HepG2 (cell line): Measurements from ENCODE around the gene BLVRA. TPM values are rescaled to one million over a fixed set of nuclear protein-coding genes. Genes with fewer than 3 reads are reported as not detected.

ENCODE experiments used
- ATAC-seq: fragments of 200-7000 bp; cut with Tn5 transposase; 3 replicates; pipeline ENCODE4 v1.9.1; 2020; ENCODE audit warnings: mild to moderate bottlenecking, moderate library complexity
- BruUV-seq: library from RNA; stranded (reverse); fragments of 400-500 nt; replicated peaks from 2 replicates; lab custom pipeline; 2021; lab: Mats Ljungman, UMichigan
- CTCF ChIA-PET: fragments of 300-600 bp; formaldehyde crosslinking; extraction: SDS; loops from one replicate; lab custom pipeline; 2021; ENCODE audit warnings: low total read pairs, inconsistent platforms, low intra/inter-chr PET ratio; lab: Yijun Ruan, JAX
- POLR2A ChIA-PET: fragments of 350-600 bp; sonication (Branson Sonifier 250); formaldehyde crosslinking; loops from one replicate; lab custom pipeline; 2020; ENCODE audit warnings: antibody characterized with exemption, inconsistent platforms; lab: Yijun Ruan, JAX
- DNase-seq: peaks from one replicate; pipeline ENCODE4 v3.0.0-alpha.2; 2015; ENCODE audit warnings: low spot score
- FAIRE-seq: peaks from 3 replicates; lab custom pipeline; 2011; peaks lifted over from hg19 to GRCh38; lab: Jason Lieb, UNC
- H2AFZ ChIP-seq: one replicate; pipeline ENCODE4 v1.6.1; 2011; ENCODE audit warnings: low read length, inconsistent platforms
- H3K27ac ChIP-seq: fragments of 300-600 bp; 3 replicates; pipeline ENCODE4 v1.8.0; 2011; ENCODE audit warnings: mixed run types, mild to moderate bottlenecking, mixed read lengths, low read length, inconsistent platforms; ENCODE audit not compliant: insufficient read depth; ENCODE audit errors: extremely low read length
- H3K27me3 ChIP-seq, 2 experiments: fragments of 200-600 bp in 1 of 2; 2 replicates in 1 of 2; 3 replicates in 1 of 2; pipeline versions ENCODE4 v1.6.0 to v1.8.0; 2011; ENCODE audit warnings: low read length in 2 of 2, mild to moderate bottlenecking in 2 of 2, moderate library complexity in 2 of 2, inconsistent platforms in 1 of 2; ENCODE audit not compliant: insufficient read depth in 2 of 2, control insufficient read depth in 1 of 2
- H3K36me3 ChIP-seq, 2 experiments: fragments of 200-600 bp in 1 of 2; replicated peaks in 1 of 2; 2 replicates in 1 of 2; 3 replicates in 1 of 2; pipeline versions ENCODE4 v1.5.1 to v1.8.0; 2011; ENCODE audit warnings: low read length in 2 of 2, inconsistent platforms in 1 of 2; ENCODE audit not compliant: insufficient read depth in 2 of 2, control insufficient read depth in 1 of 2
- H3K4me1 ChIP-seq: 2 replicates; pipeline ENCODE4 v1.5.1; 2012; ENCODE audit warnings: low read length, inconsistent platforms; ENCODE audit not compliant: insufficient read depth
- H3K4me2 ChIP-seq: 2 replicates; pipeline ENCODE4 v1.6.0; 2011; ENCODE audit warnings: low read depth, low read length, inconsistent platforms
- H3K4me3 ChIP-seq, 3 experiments: fragments of 200-600 bp in 1 of 3; sonication (generic), shearing (Covaris generic) in 1 of 3; replicated peaks in 1 of 3; 2 replicates each; pipeline ENCODE4 v1.5.1; 2011 to 2016; ENCODE audit warnings: low read length in 3 of 3, inconsistent platforms in 2 of 3, low read depth in 2 of 3, mild to moderate bottlenecking in 2 of 3, control low read depth in 1 of 3, mixed read lengths in 1 of 3; ENCODE audit not compliant: insufficient read depth in 1 of 3
- H3K79me2 ChIP-seq: one replicate; pipeline ENCODE4 v1.6.1; 2011; ENCODE audit warnings: low read length, inconsistent platforms; ENCODE audit not compliant: insufficient read depth
- H3K9ac ChIP-seq: 2 replicates; pipeline ENCODE4 v1.6.0; 2011; ENCODE audit warnings: mild to moderate bottlenecking, low read depth, low read length, inconsistent platforms; ENCODE audit not compliant: insufficient read depth
- H3K9me3 ChIP-seq: 2 replicates; pipeline ENCODE4 v1.5.1; 2012; ENCODE audit warnings: mild to moderate bottlenecking, low read length
- H4K20me1 ChIP-seq: 2 replicates; pipeline ENCODE4 v1.6.0; 2011; ENCODE audit warnings: inconsistent platforms, mild to moderate bottlenecking, low read length, moderate library complexity; ENCODE audit not compliant: insufficient read depth
- HINFP ChIP-seq: sonication (generic); formaldehyde crosslinking; IDR thresholded peaks from 2 replicates; pipeline ENCODE4 v1.4.0; 2020; ENCODE audit warnings: low read depth, mild to moderate bottlenecking, missing genetic modification reagents
- SNAPC4 ChIP-seq: sonication (generic); formaldehyde crosslinking; IDR thresholded peaks from 2 replicates; pipeline ENCODE4 v1.4.0; 2020; ENCODE audit warnings: mild to moderate bottlenecking, missing genetic modification reagents
- ZBTB25 ChIP-seq: IDR thresholded peaks from 2 replicates; pipeline ENCODE4 v1.6.1; 2018; ENCODE audit warnings: missing genetic modification reagents
- ZNF7 ChIP-seq: IDR thresholded peaks from 2 replicates; pipeline ENCODE4 v1.6.1; 2016; ENCODE audit warnings: missing biosample characterization, missing genetic modification reagents
- WGBS: methylation state at CpG from one replicate; pipeline ENCODE4 v1.1.6; 2017; ENCODE audit warnings: low lambda C conversion rate; 5-methylcytosine and 5-hydroxymethylcytosine counted together
- in situ Hi-C: cut with HindIII; loops from 2 replicates; pipeline ENCODE4 v1.10.0; 2017; ENCODE audit warnings: low pct_unique_long_range_greater_than_20kb; ENCODE audit not compliant: extremely low pct_ligation_motif_present
- intact Hi-C: fragments of 100-400 bp; cut with micrococcal nuclease; formaldehyde crosslinking; loops from one replicate; pipeline ENCODE4 v1.10.0; 2022; ENCODE audit not compliant: unreplicated experiment
- polyA plus RNA-seq, 8 experiments: library from polyadenylated mRNA; depleted of rRNA in 3 of 8; stranded (reverse) in 7 of 8; unstranded in 1 of 8; fragments of >200 nt; fragmentation: Illumina TruSeq in 4 of 8; extraction: Trizol in 4 of 8; gene quantifications; 2 replicates each; pipeline versions ENCODE4 v1.2.1 to v1.2.3, GENCODE V29; 2011 to 2016; ENCODE audit warnings: low read depth in 4 of 8, missing spikeins in 1 of 8, mixed read lengths in 1 of 8; ENCODE audit not compliant: insufficient read depth in 1 of 8
- total RNA-seq, 5 experiments: library from RNA; depleted of rRNA; stranded (reverse); fragments of >200 nt; fragmentation: Illumina TruSeq; extraction: Trizol; gene quantifications; 2 replicates each; pipeline ENCODE4 v1.2.3, GENCODE V29; 2016; ENCODE audit warnings: low read depth in 1 of 5

BLVRA gene
- total and polyA plus RNA-seq, 2 of the 13 experiments (the other 11 are each of a cell fraction or from before 2014, with no cell fraction given): 39.2 to 64.2 TPM

GRCh38 chr7:43727003-43727402 is 31.5 kb upstream of the BLVRA start:
- in situ Hi-C loops (no loop called here), intact Hi-C loops (no loop called here)
- Histone ChIP-seq H3K36me3 (no peaks in the 10 kb centered on the region; a peak in 1 of 5 replicates), H3K79me2 (peaks cover 67% of the 10 kb centered on the region), H2AFZ (no peak overlapping the region), H3K4me3 (peak overlapping the region in 1 of 3 experiments; percentile 11; a peak in 1 of 6 replicates), H3K27me3 (no peaks in the 10 kb centered on the region; a peak in 1 of 5 replicates), H4K20me1 (peaks cover 5% of the 10 kb centered on the region; the same call in 1 of the 2 replicates), H3K4me2 (peak overlapping the region; percentile 56), H3K9ac (no peak overlapping the region), H3K9me3 (no peaks in the 10 kb centered on the region), H3K4me1 (peaks cover 38% of the 10 kb centered on the region), H3K27ac (no peak overlapping the region)
- ChIA-PET POLR2A (no interaction called here), CTCF (interaction anchor here (3.0 kb wide), 1 partner anchor 112 kb away, joined by 14 read pairs; no protein-coding TSS in a partner anchor)
- DNase-seq (no peak), FAIRE-seq (no peak), ATAC-seq (no peak)
- no TSS peak for BruUV-seq
- WGBS: 87% methylated on average over 5 of the region's 5 CpGs
- TF ChIP-seq ZNF7 (peak; percentile 97), SNAPC4 (CRISPR knock-in tag) (no peak), ZBTB25 (no peak), HINFP (CRISPR knock-in tag) (no peak)
